GM12892 (cell line): ENCODE data around the gene THBS1.

Experiments
- POLR2A ChIP-seq: IDR thresholded peaks from 2 replicates; pipeline ENCODE4 v1.6.1; 2011; ENCODE audit warnings: low read depth, low read length, control low read depth
- POLR2AphosphoS5 ChIP-seq: IDR thresholded peaks from 2 replicates; pipeline ENCODE4 v1.6.1; 2011; ENCODE audit warnings: low read depth, low read length, control low read depth

- TF ChIP-seq POLR2AphosphoS5 (no peak), POLR2A (no peak)
Measured at GRCh38 chr15:39584266-39584659, 3.4 kb downstream of the THBS1 start.
